Panc1 (cell line): ENCODE results near the gene FRYL. TPM values are rescaled to one million over a fixed set of nuclear protein-coding genes. Genes with fewer than 3 reads are reported as not detected.
"Not testable (repeated sequence)": the region's sequence is repeated elsewhere in the genome, so short reads cannot be mapped to it uniquely, and the experiment has no call there.

Experiments used
- ATAC-seq: fragments of 200-7000 bp; cut with Tn5 transposase; 2 replicates; pipeline ENCODE4 v1.9.1; 2020; ENCODE audit warnings: mild to moderate bottlenecking, moderate library complexity
- BruUV-seq: library from RNA; stranded (reverse); fragments of 400-500 nt; replicated peaks from 2 replicates; lab custom pipeline; 2021; lab: Mats Ljungman, UMichigan
- CTCF ChIA-PET: fragments of 300-600 bp; sonication (Branson Sonifier 250); formaldehyde crosslinking; loops from one replicate; lab custom pipeline; 2022; ENCODE audit warnings: antibody characterized with exemption; lab: Charles Lee
- POLR2A ChIA-PET: fragments of 300-600 bp; sonication (Branson Sonifier 250); formaldehyde crosslinking; loops from one replicate; lab custom pipeline; 2022; ENCODE audit warnings: antibody characterized with exemption; lab: Charles Lee
- DNase-seq: peaks from one replicate; pipeline ENCODE4 v3.0.0-alpha.2; 2010; ENCODE audit warnings: low read depth, low spot score
- H3K27ac ChIP-seq: 2 replicates; pipeline ENCODE4 v1.5.1; 2011; ENCODE audit warnings: mild to moderate bottlenecking, low read length, inconsistent platforms
- H3K27me3 ChIP-seq: fragments of 200-500 bp; sonication (Bioruptor generic); 2 replicates; pipeline ENCODE4 v1.6.0; 2014; ENCODE audit warnings: low read length, inconsistent platforms; ENCODE audit not compliant: control insufficient read depth, insufficient read depth
- H3K36me3 ChIP-seq: fragments of 200-500 bp; sonication (Bioruptor generic); 2 replicates; pipeline ENCODE4 v1.5.1; 2014; ENCODE audit warnings: inconsistent platforms, mild to moderate bottlenecking, low read length, moderate library complexity; ENCODE audit not compliant: control insufficient read depth, insufficient read depth
- H3K4me1 ChIP-seq: 2 replicates; pipeline ENCODE4 v1.5.1; 2011; ENCODE audit warnings: inconsistent platforms, mild to moderate bottlenecking, low read length, moderate library complexity; ENCODE audit not compliant: control insufficient read depth, insufficient read depth
- H3K4me3 ChIP-seq, 2 experiments: 2 replicates each; pipeline ENCODE4 v1.5.1; 2011 to 2012; ENCODE audit warnings: low read depth in 2 of 2, low read length in 2 of 2, mild to moderate bottlenecking in 2 of 2, inconsistent platforms in 1 of 2, moderate library complexity in 1 of 2
- H3K9me3 ChIP-seq: fragments of 200-500 bp; sonication (Bioruptor generic); 2 replicates; pipeline ENCODE4 v1.5.1; 2014; ENCODE audit warnings: low read depth, mild to moderate bottlenecking, inconsistent platforms, low read length, moderate library complexity; ENCODE audit not compliant: control insufficient read depth, insufficient read depth
- CTCF ChIP-seq: fragments of 450-650 bp; IDR thresholded peaks from 2 replicates; pipeline ENCODE4 v1.5.1; 2017; ENCODE audit warnings: mild to moderate bottlenecking
- POLR2AphosphoS5 ChIP-seq: IDR thresholded peaks from 2 replicates; pipeline ENCODE4 v1.6.1; 2012; ENCODE audit warnings: mild to moderate bottlenecking, low read depth, low read length, moderate library complexity
- REST ChIP-seq, 2 experiments: IDR thresholded peaks; 2 replicates each; pipeline ENCODE4 v1.6.1; 2011 to 2012; ENCODE audit warnings: low read depth in 2 of 2, control low read depth in 1 of 2, low read length in 1 of 2, mild to moderate bottlenecking in 1 of 2, moderate library complexity in 1 of 2; ENCODE audit not compliant: insufficient read depth in 1 of 2
- SIN3A ChIP-seq: IDR thresholded peaks from 2 replicates; pipeline ENCODE4 v1.6.1; 2012; ENCODE audit warnings: low read depth, mild to moderate bottlenecking, low read length, moderate library complexity, borderline replicate concordance; ENCODE audit not compliant: insufficient read depth
- TCF7L2 ChIP-seq: IDR thresholded peaks from 2 replicates; pipeline ENCODE4 v1.6.1; 2011; ENCODE audit warnings: mild to moderate bottlenecking, low read depth, low read length, inconsistent platforms
- in situ Hi-C: cut with HindIII; loops from 2 replicates; pipeline ENCODE4 v1.10.0; 2016; ENCODE audit warnings: low sequenced_read_pairs, low pct_unique_long_range_greater_than_20kb
- intact Hi-C: fragments of 100-400 bp; cut with micrococcal nuclease; formaldehyde crosslinking; loops from one replicate; pipeline ENCODE4 v1.10.0; 2022; ENCODE audit not compliant: unreplicated experiment
- total RNA-seq: library from RNA; stranded (reverse); gene quantifications from one replicate; pipeline ENCODE4 v1.2.1, GENCODE V29; 2021; ENCODE audit not compliant: unreplicated experiment

FRYL gene
- total RNA-seq, 1 experiment from 2014 or later, result 47.5 TPM

GRCh38 chr4:48683784-48684666, 96.1 kb downstream of the FRYL start:
- BruUV-seq, result no TSS peak
- TF ChIP-seq SIN3A (no peak), POLR2AphosphoS5 (no peak), CTCF (no peak), REST (IDR thresholded peaks at IDR 0.05; ENCODE audit: insufficient read depth in 1 of 2, low read depth in 2 of 2, low read length in 1 of 2) (no peak), TCF7L2 (no peak)
- Histone ChIP-seq H3K27me3 (no peaks in the 10 kb centered on the region), H3K27ac (no peak overlapping the region), H3K36me3 (no peaks in the 10 kb centered on the region; the same call in 1 of the 2 replicates), H3K9me3 (no peaks in the 10 kb centered on the region), H3K4me3 (no peak overlapping the region), H3K4me1 (peaks cover 5% of the 10 kb centered on the region)
- DNase-seq (no peak), ATAC-seq (no peak)
- intact Hi-C loops, result no loop called here
- POLR2A ChIA-PET, result no interaction called here
- CTCF ChIA-PET, result no interaction called here
- in situ Hi-C loops, result no loop called here

GRCh38 chr4:48682870-48683269, 97.2 kb downstream of the FRYL start:
- in situ Hi-C loops, POLR2A ChIA-PET, H3K9me3 ChIP-seq, BruUV-seq, H3K4me1 ChIP-seq, CTCF ChIA-PET, H3K36me3 ChIP-seq, H3K27me3 ChIP-seq, DNase-seq, H3K27ac ChIP-seq, ATAC-seq, H3K4me3 ChIP-seq, intact Hi-C loops: not testable (repeated sequence)

- Histone ChIP-seq H3K27me3 (no peaks in the 10 kb centered on the region), H3K9me3 (no peaks in the 10 kb centered on the region), H3K27ac (no peak overlapping the region), H3K36me3 (no peaks in the 10 kb centered on the region; the same call in 1 of the 2 replicates), H3K4me3 (no peak overlapping the region), H3K4me1 (peaks cover 4% of the 10 kb centered on the region)
- ATAC-seq, result no peak
- TF ChIP-seq CTCF, result peak; percentile 25; the same call in 1 of the 2 replicates
- no peak for TF ChIP-seq TCF7L2
- TF ChIP-seq POLR2AphosphoS5, result no peak
- TF ChIP-seq REST (IDR thresholded peaks at IDR 0.05; ENCODE audit: insufficient read depth in 1 of 2, low read depth in 2 of 2, low read length in 1 of 2), result no peak
- ChIA-PET CTCF (no interaction called here), POLR2A (interaction anchor here (0.7 kb wide), 1 partner anchor 340 kb away, joined by 5 read pairs; the partner anchor contains the start of gene SLAIN2)
- intact Hi-C loops (no loop called here), in situ Hi-C loops (no loop called here)
- no peak for DNase-seq
- BruUV-seq, result no TSS peak
Observed at GRCh38 chr4:48681856-48682255, 98.2 kb downstream of the FRYL start.
